ENCODE measurements around the gene COPS7B.

DNA sequence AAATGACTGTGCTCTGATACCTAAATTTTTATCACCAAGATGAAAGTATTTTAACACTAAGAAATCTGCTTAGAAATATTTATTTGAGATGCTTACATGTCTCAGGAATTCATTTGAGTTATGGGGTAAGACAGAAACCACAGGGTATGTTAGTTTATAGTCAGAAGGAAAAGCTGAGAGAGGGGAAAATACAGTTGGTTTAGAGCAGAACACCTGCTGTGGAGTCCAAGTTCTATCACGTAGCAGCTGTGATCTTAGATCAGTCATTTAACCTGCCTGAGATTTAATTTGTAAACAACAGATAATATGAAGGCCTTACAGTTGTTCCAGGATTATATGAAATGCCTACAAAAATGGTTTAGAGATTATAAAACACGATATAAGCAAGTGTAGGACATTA lies 34.2 kb upstream of the COPS7B start:
- TF ChIP-seq, protein P1, sequence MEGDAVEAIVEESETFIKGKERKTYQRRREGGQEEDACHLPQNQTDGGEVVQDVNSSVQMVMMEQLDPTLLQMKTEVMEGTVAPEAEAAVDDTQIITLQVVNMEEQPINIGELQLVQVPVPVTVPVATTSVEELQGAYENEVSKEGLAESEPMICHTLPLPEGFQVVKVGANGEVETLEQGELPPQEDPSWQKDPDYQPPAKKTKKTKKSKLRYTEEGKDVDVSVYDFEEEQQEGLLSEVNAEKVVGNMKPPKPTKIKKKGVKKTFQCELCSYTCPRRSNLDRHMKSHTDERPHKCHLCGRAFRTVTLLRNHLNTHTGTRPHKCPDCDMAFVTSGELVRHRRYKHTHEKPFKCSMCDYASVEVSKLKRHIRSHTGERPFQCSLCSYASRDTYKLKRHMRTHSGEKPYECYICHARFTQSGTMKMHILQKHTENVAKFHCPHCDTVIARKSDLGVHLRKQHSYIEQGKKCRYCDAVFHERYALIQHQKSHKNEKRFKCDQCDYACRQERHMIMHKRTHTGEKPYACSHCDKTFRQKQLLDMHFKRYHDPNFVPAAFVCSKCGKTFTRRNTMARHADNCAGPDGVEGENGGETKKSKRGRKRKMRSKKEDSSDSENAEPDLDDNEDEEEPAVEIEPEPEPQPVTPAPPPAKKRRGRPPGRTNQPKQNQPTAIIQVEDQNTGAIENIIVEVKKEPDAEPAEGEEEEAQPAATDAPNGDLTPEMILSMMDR (IDR thresholded peaks at IDR 0.05; ENCODE audit: low read depth, low read length): no peak
- TF ChIP-seq EZH2phosphoT487 (IDR thresholded peaks at IDR 0.05; ENCODE audit: low read depth): no peak

Data from OCI-LY3 (cell line).